Left lung (tissue), 10 donors: ENCODE measurements around the gene KIF21A. TPM values are rescaled to one million over a fixed set of nuclear protein-coding genes. Genes with fewer than 3 reads are reported as not detected.
"Not testable (repeated sequence)": the region's sequence is repeated elsewhere in the genome, so short reads cannot be mapped to it uniquely, and the experiment has no call there.

Experiments
- ATAC-seq: fragments of 200-7000 bp; cut with Tn5 transposase; one replicate; pipeline ENCODE4 v1.9.1; 2020; ENCODE audit warnings: moderate library complexity
- DNase-seq, 4 donors: peaks; one replicate each; pipeline ENCODE4 v3.0.0-alpha.2; 2013 to 2020
- H3K27ac ChIP-seq, 2 donors: fragments of 200-600 bp; sonication (generic) in 1 of 2; one replicate each; pipeline versions ENCODE4 v1.5.0 to v1.8.0; 2020 to 2021
- H3K27me3 ChIP-seq, 2 donors: fragments of 200-600 bp; sonication (generic) in 1 of 2; one replicate each; pipeline versions ENCODE4 v1.5.0 to v1.8.0; 2020 to 2021
- H3K36me3 ChIP-seq, 2 donors: fragments of 200-600 bp; sonication (generic) in 1 of 2; one replicate each; pipeline versions ENCODE4 v1.5.0 to v1.8.0; 2020 to 2021
- H3K4me1 ChIP-seq, 2 donors: fragments of 200-600 bp; one replicate each; pipeline ENCODE4 v1.8.0; 2021
- H3K4me3 ChIP-seq, 2 donors: fragments of 200-600 bp; sonication (generic) in 1 of 2; one replicate each; pipeline versions ENCODE4 v1.5.0 to v1.8.0; 2020 to 2021; ENCODE audit warnings: mild to moderate bottlenecking in 1 of 2
- H3K9me3 ChIP-seq, 2 donors: fragments of 200-600 bp; sonication (generic) in 1 of 2; one replicate each; pipeline versions ENCODE4 v1.5.0 to v1.8.0; 2020 to 2021
- CTCF ChIP-seq, 2 donors: fragments of 200-600 bp; sonication (generic) in 1 of 2; IDR thresholded peaks; one replicate each; pipeline versions ENCODE4 v1.5.0 to v1.8.0; 2021; ENCODE audit warnings: antibody characterized with exemption in 2 of 2
- intact Hi-C, 2 donors: fragments of 100-400 bp; cut with DNase I; formaldehyde crosslinking; loops; one replicate each; pipeline versions ENCODE4 v1.11.2 to v1.14.2; 2022
- polyA plus RNA-seq, 6 donors: library from polyadenylated mRNA; unstranded; fragments of 120-200 nt; gene quantifications; one replicate each; pipeline ENCODE4 v1.2.1, GENCODE V29; 2013; ENCODE audit not compliant: insufficient read length in 6 of 6
- total RNA-seq, 2 donors: library from RNA; stranded (reverse); fragmentation: NEBNext Ultra II Directional; extraction: Animal tissue kit (Norgen Biotek cat#: 25700); gene quantifications; one replicate each; pipeline ENCODE4 v1.2.1, GENCODE V29; 2021
- donor health status: DM: no; HTN: yes; CAD: no.
- donor health status: DM: no; HTN: no; CAD: no.

The KIF21A gene
- total and polyA plus RNA-seq, 8 donors: 12.7 to 19.7 (median 15.6) TPM

DNA sequence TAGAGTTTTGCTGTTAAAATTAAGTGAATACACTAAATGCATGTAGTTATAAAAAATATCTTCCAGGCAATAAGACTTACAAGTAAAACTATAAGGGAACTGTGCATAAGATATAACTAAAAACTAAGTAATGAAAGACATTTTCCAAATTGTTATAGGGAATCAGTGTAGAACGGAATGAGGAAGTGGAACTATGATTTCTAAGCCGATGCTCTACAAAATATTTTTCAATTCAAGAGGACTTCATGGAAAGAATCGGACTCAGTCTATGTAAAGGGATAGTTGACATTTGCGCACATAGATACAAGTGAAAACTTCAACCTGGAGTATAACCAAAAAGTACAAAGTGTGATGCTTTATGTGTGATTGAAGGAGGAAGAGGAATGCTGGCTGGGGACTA lies 40.1 kb upstream of the KIF21A start:
- H3K4me3 ChIP-seq: no peak overlapping the region
- ATAC-seq (no peak), DNase-seq (no peak)
- H3K4me1 ChIP-seq: no peaks in the 10 kb centered on the region
- H3K27me3 ChIP-seq: no peaks in the 10 kb centered on the region
- H3K36me3 ChIP-seq: no peaks in the 10 kb centered on the region
- H3K9me3 ChIP-seq: no peaks in the 10 kb centered on the region
- no peak for TF ChIP-seq CTCF (IDR thresholded peaks at IDR 0.05)
- H3K27ac ChIP-seq: no peak overlapping the region
- intact Hi-C loops: no loop called here

- Histone ChIP-seq H3K4me1 (no peaks in the 10 kb centered on the region), H3K9me3 (peaks cover 0 to 9% of the 10 kb centered on the region in 2 donors), H3K36me3 (no peaks in the 10 kb centered on the region), H3K27ac (no peak overlapping the region), H3K4me3 (no peak overlapping the region), H3K27me3 (no peaks in the 10 kb centered on the region)
- intact Hi-C loops: no loop called here
- ATAC-seq (no peak), DNase-seq (no peak)
- no peak for TF ChIP-seq CTCF (IDR thresholded peaks at IDR 0.05)
Measured at GRCh38 chr12:39476894-39477293, 34.0 kb upstream of the KIF21A start.

DNA sequence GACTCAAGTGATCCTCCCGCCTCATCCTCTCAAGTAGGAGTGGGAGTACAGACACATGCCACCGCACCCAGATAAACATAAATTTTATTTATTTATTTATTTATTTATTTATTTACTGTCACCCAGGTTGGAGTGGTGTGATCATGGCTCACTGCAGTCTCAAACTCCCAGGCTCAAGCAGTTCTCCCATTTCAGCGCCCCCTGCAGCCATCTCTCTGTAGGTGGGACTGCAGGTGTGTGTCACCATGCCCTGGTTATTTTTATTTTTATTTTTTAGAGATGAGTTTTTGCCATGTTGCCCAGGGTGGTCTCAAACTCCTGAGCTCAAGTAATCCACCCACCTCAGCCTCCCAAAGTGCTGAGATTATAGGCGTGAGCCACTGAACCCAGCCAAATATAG lies 33.2 kb upstream of the KIF21A start:
- Histone ChIP-seq H3K9me3 (peaks cover 0 to 9% of the 10 kb centered on the region in 2 donors), H3K27me3 (no peaks in the 10 kb centered on the region), H3K27ac (no peak overlapping the region), H3K4me3 (no peak overlapping the region), H3K4me1 (no peaks in the 10 kb centered on the region), H3K36me3 (no peaks in the 10 kb centered on the region)
- DNase-seq (no peak), ATAC-seq (no peak)
- no peak for TF ChIP-seq CTCF (IDR thresholded peaks at IDR 0.05)
- intact Hi-C loops: no loop called here

GRCh38 chr12:39475136-39475535 lies 32.2 kb upstream of the KIF21A start:
- DNase-seq, H3K27ac ChIP-seq, H3K27me3 ChIP-seq, ATAC-seq, H3K9me3 ChIP-seq, H3K4me3 ChIP-seq, H3K4me1 ChIP-seq, H3K36me3 ChIP-seq, intact Hi-C loops: not testable (repeated sequence)

DNA sequence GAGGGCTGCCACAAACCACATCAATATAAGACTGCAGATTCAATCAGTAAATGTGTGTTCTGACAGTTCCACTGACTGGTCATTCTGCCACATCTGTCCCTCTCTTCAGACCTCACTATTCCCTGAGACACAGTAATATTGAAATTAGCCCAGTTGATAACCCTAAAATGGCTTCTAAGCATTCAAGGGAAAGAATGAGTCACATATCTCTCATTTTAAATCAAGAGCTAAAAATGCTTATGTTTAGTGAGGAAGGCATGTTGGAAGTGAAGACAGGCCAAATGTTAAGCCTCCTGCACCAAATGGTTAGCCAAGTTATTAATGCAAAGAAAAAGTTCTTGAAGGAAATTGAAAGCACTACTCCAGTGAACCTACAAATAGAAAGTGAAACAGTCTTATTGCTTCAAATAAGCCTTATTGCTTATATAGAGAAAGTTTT lies 24.5 kb upstream of the KIF21A start:
- H3K27ac ChIP-seq: no peak overlapping the region
- peaks cover 0 to 4% of the 10 kb centered on the region in 2 donors for H3K9me3 ChIP-seq
- no peak overlapping the region for H3K4me3 ChIP-seq
- no peaks in the 10 kb centered on the region for H3K36me3 ChIP-seq
- DNase-seq (no peak), ATAC-seq (no peak)
- intact Hi-C loops: no loop called here
- H3K4me1 ChIP-seq: no peaks in the 10 kb centered on the region
- TF ChIP-seq CTCF (IDR thresholded peaks at IDR 0.05): no peak
- H3K27me3 ChIP-seq: no peaks in the 10 kb centered on the region

DNA sequence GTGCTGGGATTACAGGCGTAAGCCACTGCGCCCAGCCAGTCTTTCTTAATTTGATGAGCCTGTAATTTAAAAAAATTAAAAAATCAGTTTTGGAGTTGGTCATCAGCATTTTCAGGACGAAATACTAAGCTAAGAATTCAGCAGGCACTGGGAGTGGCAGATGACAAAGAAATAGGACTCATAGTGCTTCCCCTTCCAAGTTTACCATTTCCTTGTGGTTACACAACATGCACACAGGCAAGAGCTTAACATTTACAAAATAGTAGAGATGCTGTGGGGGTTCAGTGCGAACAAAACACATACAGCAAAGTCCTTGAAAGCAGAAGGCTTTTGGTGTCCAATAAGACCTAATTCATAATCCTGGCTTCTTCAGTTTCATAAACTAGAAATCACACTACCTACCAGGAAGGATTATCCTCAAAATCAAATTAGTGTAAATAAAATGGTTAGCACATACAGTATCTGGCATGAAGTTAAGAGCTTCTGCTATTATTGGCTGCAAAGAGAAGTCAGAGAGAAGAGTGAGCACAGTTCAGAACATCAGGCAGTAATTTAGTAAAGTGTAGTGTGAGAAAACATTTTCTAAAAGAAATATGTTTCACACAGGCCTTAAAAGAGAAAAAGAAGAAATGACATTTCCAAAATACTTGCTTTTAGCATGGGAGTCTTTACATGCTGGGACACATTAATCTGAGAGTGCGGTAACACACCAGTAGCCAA lies 22.2 kb upstream of the KIF21A start:
- intact Hi-C loops: no loop called here
- Histone ChIP-seq H3K4me1 (no peaks in the 10 kb centered on the region), H3K27me3 (no peaks in the 10 kb centered on the region), H3K27ac (no peak overlapping the region), H3K36me3 (no peaks in the 10 kb centered on the region), H3K4me3 (no peak overlapping the region), H3K9me3 (peaks cover 0 to 4% of the 10 kb centered on the region in 2 donors)
- DNase-seq (no peak), ATAC-seq (no peak)
- no peak for TF ChIP-seq CTCF (IDR thresholded peaks at IDR 0.05)
